B cell (primary cell): Measurements from ENCODE around the gene ASPSCR1. TPM values are rescaled to one million over a fixed set of nuclear protein-coding genes. Genes with fewer than 3 reads are reported as not detected.

Experiments used
- ATAC-seq: fragments of 200-7000 bp; cut with Tn5 transposase; one replicate; pipeline ENCODE4 v1.10.0; 2021; ENCODE audit warnings: low read depth, mild to moderate bottlenecking, moderate number of reproducible peaks, moderate library complexity
- CTCF ChIA-PET: fragments of 350-600 bp; sonication (Branson Sonifier 250); formaldehyde crosslinking; loops from one replicate; lab custom pipeline; 2021; ENCODE audit warnings: antibody characterized with exemption, inconsistent platforms; lab: Charles Lee
- POLR2A ChIA-PET: fragments of 350-600 bp; sonication (Branson Sonifier 250); formaldehyde crosslinking; loops from one replicate; lab custom pipeline; 2021; ENCODE audit warnings: antibody characterized with exemption; lab: Charles Lee
- DNase-seq: peaks from one replicate; pipeline ENCODE4 v3.0.0; 2013
- H2AFZ ChIP-seq: 2 replicates; pipeline ENCODE4 v1.6.1; 2012; ENCODE audit warnings: mild to moderate bottlenecking, low read depth, low read length; ENCODE audit not compliant: insufficient read depth, poor library complexity, severe bottlenecking
- H3K27ac ChIP-seq, 2 donors: 1 replicate in 1 of 2; 2 replicates in 1 of 2; pipeline ENCODE4 v1.5.1; 2012 to 2013; ENCODE audit warnings: low read length in 2 of 2, mild to moderate bottlenecking in 2 of 2, moderate library complexity in 1 of 2
- H3K27me3 ChIP-seq, 4 experiments: fragments of 200-600 bp in 1 of 4; sonication (generic) in 1 of 4; replicated peaks in 1 of 4; 1 replicate in 2 of 4; 2 replicates in 2 of 4; pipeline versions ENCODE4 v1.6.1 to v1.7.0; 2013 to 2016; ENCODE audit warnings: low read length in 3 of 4, mild to moderate bottlenecking in 2 of 4, mixed read lengths in 1 of 4, moderate library complexity in 1 of 4; ENCODE audit not compliant: insufficient read depth in 4 of 4, control insufficient read depth in 3 of 4; ENCODE audit errors: control extremely low read depth in 1 of 4
- H3K36me3 ChIP-seq, 2 experiments: replicated peaks in 1 of 2; 1 replicate in 1 of 2; 2 replicates in 1 of 2; pipeline versions ENCODE4 v1.6.1 to v1.7.1; 2013; ENCODE audit warnings: low read length in 1 of 2; ENCODE audit not compliant: insufficient read depth in 2 of 2, control insufficient read depth in 1 of 2; ENCODE audit errors: control extremely low read depth in 1 of 2, extremely low read depth in 1 of 2
- H3K4me1 ChIP-seq, 2 donors: fragments of 200-600 bp in 1 of 2; sonication (generic) in 1 of 2; 1 replicate in 1 of 2; 2 replicates in 1 of 2; pipeline versions ENCODE4 v1.5.1 to v1.6.1; 2013 to 2017; ENCODE audit warnings: low read length in 2 of 2; ENCODE audit not compliant: control insufficient read depth in 2 of 2, insufficient read depth in 2 of 2
- H3K4me2 ChIP-seq: replicated peaks from 2 replicates; pipeline ENCODE3; 2012; ENCODE audit warnings: mild to moderate bottlenecking, low read depth, low read length; ENCODE audit not compliant: poor library complexity, severe bottlenecking
- H3K4me3 ChIP-seq, 5 experiments: fragments of 200-600 bp in 1 of 5; sonication (generic) in 1 of 5; 1 replicate in 3 of 5; 2 replicates in 2 of 5; pipeline versions ENCODE4 v1.5.1 to v1.7.0; 2011 to 2016; ENCODE audit warnings: low read length in 4 of 5, mild to moderate bottlenecking in 4 of 5, low read depth in 2 of 5, control low read depth in 1 of 5, moderate library complexity in 1 of 5; ENCODE audit not compliant: insufficient read depth in 1 of 5; ENCODE audit errors: control extremely low read depth in 1 of 5, extremely low read depth in 1 of 5
- H3K79me2 ChIP-seq: fragments of 200-600 bp; sonication (generic); one replicate; pipeline ENCODE4 v1.6.0; 2016; ENCODE audit warnings: low read length; ENCODE audit not compliant: control insufficient read depth, insufficient read depth
- H3K9ac ChIP-seq: fragments of 200-600 bp; sonication (generic); 2 replicates; pipeline ENCODE4 v1.6.1; 2017; ENCODE audit warnings: mild to moderate bottlenecking, low read length, moderate library complexity
- H3K9me3 ChIP-seq, 3 donors: one replicate each; pipeline versions ENCODE4 v1.6.1 to v1.7.1; 2013; ENCODE audit warnings: low read length in 2 of 3; ENCODE audit not compliant: control insufficient read depth in 2 of 3, insufficient read depth in 1 of 3; ENCODE audit errors: control extremely low read depth in 1 of 3
- H4K20me1 ChIP-seq: 2 replicates; pipeline ENCODE4 v1.6.0; 2012; ENCODE audit warnings: mild to moderate bottlenecking, low read length; ENCODE audit not compliant: insufficient read depth, control insufficient read depth, poor library complexity, severe bottlenecking
- H3K27ac Mint-ChIP-seq: one replicate; pipeline ENCODE4 v1.8.0; 2021; ENCODE audit warnings: mixed read lengths
- H3K27me3 Mint-ChIP-seq: one replicate; pipeline ENCODE4 v1.8.0; 2021; ENCODE audit warnings: mixed read lengths
- H3K4me1 Mint-ChIP-seq: one replicate; pipeline ENCODE4 v1.8.0; 2021; ENCODE audit warnings: mixed read lengths
- H3K4me3 Mint-ChIP-seq: one replicate; pipeline ENCODE4 v1.8.0; 2021; ENCODE audit warnings: mixed read lengths
- H3K9me3 Mint-ChIP-seq: one replicate; pipeline ENCODE4 v1.8.0; 2022; ENCODE audit warnings: mixed read lengths; ENCODE audit not compliant: insufficient read depth
- CTCF ChIP-seq: fragments of 200-600 bp; IDR thresholded peaks from one replicate; pipeline ENCODE4 v1.8.0; 2022; ENCODE audit warnings: antibody characterized with exemption, mild to moderate bottlenecking
- EZH2 ChIP-seq: IDR thresholded peaks from 2 replicates; pipeline ENCODE4 v1.6.1; 2012; ENCODE audit warnings: borderline replicate concordance, low read depth, mild to moderate bottlenecking, moderate library complexity, low read length; ENCODE audit not compliant: insufficient read depth, poor library complexity, severe bottlenecking
- WGBS: methylation state at CpG from one replicate; pipeline ENCODE4 v1.1.5; 2013; ENCODE audit warnings: missing lambda C conversion rate; ENCODE audit not compliant: insufficient coverage; 5-methylcytosine and 5-hydroxymethylcytosine counted together
- intact Hi-C: fragments of 100-400 bp; cut with micrococcal nuclease; formaldehyde crosslinking; loops from one replicate; pipeline ENCODE4 v1.10.0; 2022
- polyA plus RNA-seq: library from polyadenylated mRNA; depleted of rRNA; stranded (reverse); fragments of >200 nt; gene quantifications from 2 replicates; pipeline ENCODE4 v1.2.3, GENCODE V29; 2012
- total RNA-seq, 2 donors: library from RNA; stranded (reverse); fragments of 120-200 nt in 1 of 2; gene quantifications; 1 replicate in 1 of 2; 2 replicates in 1 of 2; pipeline versions ENCODE4 v1.2.3 to v1.2.4, GENCODE V29; 2013 to 2022

Gene ASPSCR1
- total and polyA plus RNA-seq, 2 donors (not counting 1 experiment from before 2014, with no cell fraction given), result 34.0 to 46.7 TPM

- CTCF ChIA-PET, result interaction anchor here (1.0 to 2.1 kb wide), 2 partner anchors 12 to 66 kb away, joined by 3 to 7 read pairs; partner anchors contain the start of gene DCXR
- no peak overlapping the region for H3K4me2 ChIP-seq
- peaks cover 0 to 5% (median 0%) of the 10 kb centered on the region in 3 donors for H3K9me3 ChIP-seq
- peaks cover 26 to 37% of the 10 kb centered on the region in 2 donors for H3K4me1 ChIP-seq
- peaks cover 0 to 32% (median 0%) of the 10 kb centered on the region in 4 experiments for H3K27me3 ChIP-seq
- ATAC-seq (no peak), DNase-seq (no peak)
- no peaks in the 10 kb centered on the region for H3K36me3 ChIP-seq
- peaks cover 44% of the 10 kb centered on the region for H4K20me1 ChIP-seq
- no peak overlapping the region for H3K4me3 ChIP-seq
- WGBS, result 95% methylated on average over 25 of the region's 25 CpGs
- no peaks in the 10 kb centered on the region for H3K27me3 Mint-ChIP-seq
- no peaks in the 10 kb centered on the region for H3K9me3 Mint-ChIP-seq
- no peak overlapping the region for H3K27ac ChIP-seq
- H3K27ac Mint-ChIP-seq, result no peak overlapping the region
- intact Hi-C loops, result no loop called here
- no peak overlapping the region for H2AFZ ChIP-seq
- H3K4me3 Mint-ChIP-seq, result peak overlapping the region; percentile 16
- POLR2A ChIA-PET, result interaction anchor here (0.5 to 0.9 kb wide), 2 partner anchors 58 to 187 kb away, joined by 3 to 5 read pairs; partner anchors contain the start of gene CCDC57
- H3K79me2 ChIP-seq, result peaks cover 23% of the 10 kb centered on the region
- no peak overlapping the region for H3K9ac ChIP-seq
- H3K4me1 Mint-ChIP-seq, result peaks cover 22% of the 10 kb centered on the region
- no peak for TF ChIP-seq EZH2
- TF ChIP-seq CTCF, result no peak
Observed at GRCh38 chr17:82025401-82026107, 48.1 kb downstream of the ASPSCR1 start.

- no peak overlapping the region for H2AFZ ChIP-seq
- Mint-ChIP-seq H3K4me3 (no peak overlapping the region), H3K4me1 (peaks cover 16% of the 10 kb centered on the region), H3K27ac (no peak overlapping the region), H3K27me3 (no peaks in the 10 kb centered on the region), H3K9me3 (no peaks in the 10 kb centered on the region)
- H4K20me1 ChIP-seq, result peaks cover 31% of the 10 kb centered on the region
- no peak overlapping the region for H3K9ac ChIP-seq
- H3K79me2 ChIP-seq, result peaks cover 13% of the 10 kb centered on the region
- ATAC-seq (no peak), DNase-seq (no peak)
- H3K4me2 ChIP-seq, result no peak overlapping the region
- no peak overlapping the region for H3K4me3 ChIP-seq
- H3K4me1 ChIP-seq, result peaks cover 22 to 31% of the 10 kb centered on the region in 2 donors
- ChIA-PET CTCF (interaction anchor here (1.3 kb wide), 1 partner anchor 10 kb away, joined by 3 read pairs; the partner anchor contains the start of gene DCXR), POLR2A (interaction anchor here (0.6 to 1.5 kb wide), 2 partner anchors 9 to 84 kb away, joined by 3 to 4 read pairs; partner anchors contain the start of gene DCXR)
- peaks cover 0 to 46% (median 3%) of the 10 kb centered on the region in 4 experiments for H3K27me3 ChIP-seq
- no peak for TF ChIP-seq CTCF
- WGBS, result 98% methylated on average over 13 of the region's 13 CpGs
- no peaks in the 10 kb centered on the region for H3K36me3 ChIP-seq
- no peak overlapping the region for H3K27ac ChIP-seq
- intact Hi-C loops, result no loop called here
- peaks cover 0 to 10% (median 0%) of the 10 kb centered on the region in 3 donors for H3K9me3 ChIP-seq
Observed at GRCh38 chr17:82028246-82028645, 50.8 kb downstream of the ASPSCR1 start.
